ENCODE data around the gene SYS1. TPM values are rescaled to one million over a fixed set of nuclear protein-coding genes. Genes with fewer than 3 reads are reported as not detected.

Gene SYS1
- total RNA-seq, 2 donors from 2014 or later = 29.3 to 57.4 TPM

DNA sequence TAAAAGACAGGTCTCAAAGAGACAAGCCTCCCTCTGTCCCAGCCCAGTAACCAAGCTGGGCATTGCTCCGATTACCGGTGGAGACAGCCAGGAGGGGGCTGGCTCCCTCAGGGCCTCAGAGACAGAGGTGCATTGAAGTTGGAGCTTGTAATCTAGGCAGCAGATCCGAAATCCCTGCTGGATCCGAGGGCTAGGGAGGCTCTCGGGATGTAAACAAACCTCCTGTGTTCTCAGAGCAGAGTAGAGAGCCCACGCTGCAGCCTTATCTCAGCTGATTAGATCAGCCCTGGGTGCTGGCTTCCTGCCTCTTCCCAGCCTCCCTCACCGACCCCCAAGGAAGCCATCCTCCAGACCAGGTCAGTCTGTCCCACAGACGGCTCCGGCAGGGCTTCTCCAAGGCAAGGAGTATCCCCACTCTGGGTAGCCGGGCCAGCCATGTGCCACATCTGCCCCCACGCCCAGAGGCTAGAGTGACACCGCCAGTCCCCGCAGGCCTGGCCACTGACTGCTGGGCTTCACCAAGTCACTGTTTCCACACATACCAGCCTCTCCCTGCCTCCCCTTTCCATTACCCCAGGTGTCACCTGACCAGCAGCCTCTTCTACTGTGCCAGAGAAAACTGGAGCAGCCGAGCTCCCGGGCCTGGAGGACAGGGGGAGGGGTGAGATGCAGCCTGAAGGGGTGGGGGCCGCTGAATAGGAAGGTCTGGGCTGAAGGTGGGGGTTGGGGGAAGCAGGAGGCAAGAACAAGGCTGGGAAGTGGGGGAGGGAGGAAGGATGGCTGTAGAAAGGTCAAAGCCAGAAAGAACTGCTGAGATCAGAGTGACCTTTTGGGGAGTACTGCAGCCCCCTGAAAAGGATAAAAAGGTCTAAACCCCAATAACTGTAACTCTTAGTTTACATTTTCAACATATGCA is 20.8 kb upstream of the SYS1 start:
- H3K36me3 ChIP-seq = no peaks in the 10 kb centered on the region
- peak overlapping the region; percentile 92 to 94 for H3K27ac ChIP-seq
- 15% methylated on average over 16 of the region's 16 CpGs for WGBS
- intact Hi-C loops (cut with DNase I) = no loop called here
- TF ChIP-seq, protein P1, sequence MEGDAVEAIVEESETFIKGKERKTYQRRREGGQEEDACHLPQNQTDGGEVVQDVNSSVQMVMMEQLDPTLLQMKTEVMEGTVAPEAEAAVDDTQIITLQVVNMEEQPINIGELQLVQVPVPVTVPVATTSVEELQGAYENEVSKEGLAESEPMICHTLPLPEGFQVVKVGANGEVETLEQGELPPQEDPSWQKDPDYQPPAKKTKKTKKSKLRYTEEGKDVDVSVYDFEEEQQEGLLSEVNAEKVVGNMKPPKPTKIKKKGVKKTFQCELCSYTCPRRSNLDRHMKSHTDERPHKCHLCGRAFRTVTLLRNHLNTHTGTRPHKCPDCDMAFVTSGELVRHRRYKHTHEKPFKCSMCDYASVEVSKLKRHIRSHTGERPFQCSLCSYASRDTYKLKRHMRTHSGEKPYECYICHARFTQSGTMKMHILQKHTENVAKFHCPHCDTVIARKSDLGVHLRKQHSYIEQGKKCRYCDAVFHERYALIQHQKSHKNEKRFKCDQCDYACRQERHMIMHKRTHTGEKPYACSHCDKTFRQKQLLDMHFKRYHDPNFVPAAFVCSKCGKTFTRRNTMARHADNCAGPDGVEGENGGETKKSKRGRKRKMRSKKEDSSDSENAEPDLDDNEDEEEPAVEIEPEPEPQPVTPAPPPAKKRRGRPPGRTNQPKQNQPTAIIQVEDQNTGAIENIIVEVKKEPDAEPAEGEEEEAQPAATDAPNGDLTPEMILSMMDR (IDR thresholded peaks at IDR 0.05) = no peak
- TF ChIP-seq POLR2AphosphoS5 (IDR thresholded peaks at IDR 0.05) = peak; percentile 90
- peak; percentile 70 for TF ChIP-seq POLR2A (IDR thresholded peaks at IDR 0.05)
- peak overlapping the region in 1 of 2 donors; percentile 18 for H3K4me3 ChIP-seq
- H3K27me3 ChIP-seq (replicated peaks; ENCODE audit: insufficient read depth) = no peaks in the 10 kb centered on the region
- H3K4me1 ChIP-seq (replicated peaks) = peaks cover 32% of the 10 kb centered on the region
- H3K9me3 ChIP-seq = no peaks in the 10 kb centered on the region
- DNase-seq (ENCODE audit: low spot score) = peak; percentile 86

GRCh38 chr20:45342855-45343531 is 20.0 kb upstream of the SYS1 start:
- TF ChIP-seq, protein P1 (IDR thresholded peaks at IDR 0.05) = no peak
- TF ChIP-seq POLR2AphosphoS5 (IDR thresholded peaks at IDR 0.05) (no peak), POLR2A (IDR thresholded peaks at IDR 0.05) (no peak)
- Histone ChIP-seq H3K27ac (peak overlapping the region; percentile 92 to 94), H3K9me3 (no peaks in the 10 kb centered on the region), H3K4me1 (replicated peaks) (peaks cover 32% of the 10 kb centered on the region), H3K36me3 (no peaks in the 10 kb centered on the region), H3K4me3 (peak overlapping the region in 1 of 2 donors; percentile 18), H3K27me3 (replicated peaks; ENCODE audit: insufficient read depth) (no peaks in the 10 kb centered on the region)
- intact Hi-C loops (cut with DNase I) = no loop called here
- WGBS = 21% methylated on average over 6 of the region's 6 CpGs
- peak; percentile 67 for DNase-seq (ENCODE audit: low spot score)

DNA sequence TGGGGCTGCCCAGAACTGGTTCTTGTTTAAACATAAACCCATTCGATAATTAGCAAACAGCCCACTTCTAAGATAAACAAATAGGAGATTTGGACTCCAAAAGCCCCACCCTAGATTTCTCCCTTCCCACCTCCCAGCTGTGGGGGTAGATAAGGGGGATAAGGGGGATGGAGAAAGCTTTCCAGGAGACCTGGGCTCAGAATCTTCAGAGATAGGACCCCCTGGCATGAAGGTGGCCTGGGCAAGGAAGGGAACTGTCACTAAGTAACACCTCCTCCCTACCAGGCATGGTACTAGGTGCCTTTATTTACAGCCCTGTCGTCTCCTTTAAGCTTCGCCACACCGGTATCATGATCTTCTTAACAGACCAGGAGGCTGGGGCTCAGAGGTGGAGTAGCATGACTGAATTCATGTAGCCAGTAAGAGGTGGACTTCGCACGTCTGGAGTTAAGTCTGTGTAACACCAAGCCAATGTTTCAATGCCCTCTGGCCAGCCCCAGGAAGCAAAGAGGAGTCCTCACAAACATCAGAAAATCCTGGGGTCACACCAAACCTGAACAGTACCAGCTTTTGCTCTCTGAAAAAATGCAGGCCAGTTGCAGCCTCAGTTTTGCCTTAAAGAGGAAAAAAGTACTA is 19.3 kb upstream of the SYS1 start:
- intact Hi-C loops (cut with DNase I) = no loop called here
- no peak for DNase-seq (ENCODE audit: low spot score)
- WGBS = 36% methylated on average over 6 of the region's 6 CpGs
- no peaks in the 10 kb centered on the region for H3K27me3 ChIP-seq (replicated peaks; ENCODE audit: insufficient read depth)
- H3K4me1 ChIP-seq (replicated peaks) = peaks cover 32% of the 10 kb centered on the region
- H3K4me3 ChIP-seq = peak overlapping the region in 1 of 2 donors; percentile 10
- peak overlapping the region; percentile 92 to 94 for H3K27ac ChIP-seq
- no peaks in the 10 kb centered on the region for H3K9me3 ChIP-seq
- no peaks in the 10 kb centered on the region for H3K36me3 ChIP-seq
- TF ChIP-seq, protein P1 (IDR thresholded peaks at IDR 0.05) = no peak
- TF ChIP-seq POLR2AphosphoS5 (IDR thresholded peaks at IDR 0.05) = peak; percentile 61

GRCh38 chr20:45344168-45344860 is 18.6 kb upstream of the SYS1 start:
- H3K27me3 ChIP-seq (replicated peaks; ENCODE audit: insufficient read depth) = no peaks in the 10 kb centered on the region
- TF ChIP-seq, protein P1 (IDR thresholded peaks at IDR 0.05) = no peak
- peak; percentile 64 for TF ChIP-seq POLR2AphosphoS5 (IDR thresholded peaks at IDR 0.05)
- peak; percentile 39 for TF ChIP-seq POLR2A (IDR thresholded peaks at IDR 0.05)
- H3K4me1 ChIP-seq (replicated peaks) = peaks cover 32% of the 10 kb centered on the region
- DNase-seq (ENCODE audit: low spot score) = peak; percentile 67
- H3K4me3 ChIP-seq = peak overlapping the region; percentile 10 to 16
- no peaks in the 10 kb centered on the region for H3K36me3 ChIP-seq
- WGBS = 26% methylated on average over 9 of the region's 9 CpGs
- intact Hi-C loops (cut with DNase I) = no loop called here
- H3K27ac ChIP-seq = peak overlapping the region; percentile 92 to 94
- no peaks in the 10 kb centered on the region for H3K9me3 ChIP-seq

All from prostate gland (tissue), 2 donors.